ENCODE results near the gene RAP2A. TPM values are rescaled to one million over a fixed set of nuclear protein-coding genes. Genes with fewer than 3 reads are reported as not detected.

RAP2A gene
- total RNA-seq, 1 experiment from 2014 or later = 33.4 TPM

GRCh38 chr13:97386801-97387484 lies 47.0 kb upstream of the RAP2A start:
- H3K9me3 Mint-ChIP-seq (ENCODE audit: unreplicated experiment) = no peaks in the 10 kb centered on the region
- DNase-seq (ENCODE audit: unreplicated experiment) = no peak
- POLR2A ChIA-PET = interaction anchor here (0.8 to 2.0 kb wide), 5 partner anchors 10 to 51 kb away, joined by 3 to 8 read pairs (median 4); partner anchors contain the start of gene RAP2A
- CTCF ChIA-PET = interaction anchor here (0.9 to 3.1 kb wide), 5 partner anchors 10 to 174 kb away, joined by 3 to 12 read pairs (median 4); no protein-coding TSS in a partner anchor
- no peak for TF ChIP-seq CTCF (IDR thresholded peaks at IDR 0.05; ENCODE audit: unreplicated experiment)
- no peak overlapping the region for H3K4me3 Mint-ChIP-seq (ENCODE audit: unreplicated experiment)
- H3K27me3 Mint-ChIP-seq (ENCODE audit: insufficient read depth, unreplicated experiment) = no peaks in the 10 kb centered on the region
- H3K4me1 Mint-ChIP-seq (ENCODE audit: insufficient read depth, unreplicated experiment) = peaks cover 8% of the 10 kb centered on the region
- H3K27ac Mint-ChIP-seq (ENCODE audit: low read depth, unreplicated experiment) = no peak overlapping the region
- intact Hi-C loops (cut with micrococcal nuclease) = no loop called here
- H3K36me3 Mint-ChIP-seq (ENCODE audit: insufficient read depth, unreplicated experiment) = peaks cover 33% of the 10 kb centered on the region
- BruUV-seq (replicated peaks) = no TSS peak

GRCh38 chr13:97387485-97387839 lies 46.5 kb upstream of the RAP2A start:
- ChIA-PET CTCF (interaction anchor here (0.6 to 3.1 kb wide), 6 partner anchors 10 to 191 kb away, joined by 3 to 12 read pairs (median 4); no protein-coding TSS in a partner anchor), POLR2A (interaction anchor here (0.8 to 2.0 kb wide), 4 partner anchors 9 to 50 kb away, joined by 4 to 8 read pairs (median 5); partner anchors contain the start of gene RAP2A)

GRCh38 chr13:97387890-97388289 lies 46.1 kb upstream of the RAP2A start:
- CTCF ChIA-PET = interaction anchor here (0.6 to 3.1 kb wide), 8 partner anchors 10 to 361 kb away, joined by 3 to 12 read pairs (median 4); no protein-coding TSS in a partner anchor
- peaks cover 24% of the 10 kb centered on the region for H3K36me3 Mint-ChIP-seq (ENCODE audit: insufficient read depth, unreplicated experiment)
- H3K27ac Mint-ChIP-seq (ENCODE audit: low read depth, unreplicated experiment) = no peak overlapping the region
- no peak for DNase-seq (ENCODE audit: unreplicated experiment)
- H3K9me3 Mint-ChIP-seq (ENCODE audit: unreplicated experiment) = no peaks in the 10 kb centered on the region
- H3K4me3 Mint-ChIP-seq (ENCODE audit: unreplicated experiment) = no peak overlapping the region
- no TSS peak for BruUV-seq (replicated peaks)
- no peak for TF ChIP-seq CTCF (IDR thresholded peaks at IDR 0.05; ENCODE audit: unreplicated experiment)
- H3K27me3 Mint-ChIP-seq (ENCODE audit: insufficient read depth, unreplicated experiment) = no peaks in the 10 kb centered on the region
- H3K4me1 Mint-ChIP-seq (ENCODE audit: insufficient read depth, unreplicated experiment) = peaks cover 8% of the 10 kb centered on the region
- POLR2A ChIA-PET = interaction anchor here (1.0 to 2.0 kb wide), 3 partner anchors 9 to 50 kb away, joined by 4 to 8 read pairs (median 6); no protein-coding TSS in a partner anchor
- intact Hi-C loops (cut with micrococcal nuclease) = no loop called here

More at GRCh38 chr13:97387485-97387839, 46.5 kb upstream of the RAP2A start:
- TF ChIP-seq CTCF (IDR thresholded peaks at IDR 0.05; ENCODE audit: unreplicated experiment) = no peak
- H3K36me3 Mint-ChIP-seq (ENCODE audit: insufficient read depth, unreplicated experiment) = peaks cover 28% of the 10 kb centered on the region
- BruUV-seq (replicated peaks) = no TSS peak
- peaks cover 8% of the 10 kb centered on the region for H3K4me1 Mint-ChIP-seq (ENCODE audit: insufficient read depth, unreplicated experiment)
- intact Hi-C loops (cut with micrococcal nuclease) = no loop called here
- H3K9me3 Mint-ChIP-seq (ENCODE audit: unreplicated experiment) = no peaks in the 10 kb centered on the region
- DNase-seq (ENCODE audit: unreplicated experiment) = no peak
- no peaks in the 10 kb centered on the region for H3K27me3 Mint-ChIP-seq (ENCODE audit: insufficient read depth, unreplicated experiment)
- H3K4me3 Mint-ChIP-seq (ENCODE audit: unreplicated experiment) = no peak overlapping the region
- H3K27ac Mint-ChIP-seq (ENCODE audit: low read depth, unreplicated experiment) = no peak overlapping the region

- CTCF ChIA-PET = interaction anchor here (0.6 to 1.0 kb wide), 5 partner anchors 10 to 370 kb away, joined by 3 to 5 read pairs (median 3); no protein-coding TSS in a partner anchor
- no peak overlapping the region for H3K4me3 Mint-ChIP-seq (ENCODE audit: unreplicated experiment)
- no peak for TF ChIP-seq CTCF (IDR thresholded peaks at IDR 0.05; ENCODE audit: unreplicated experiment)
- H3K36me3 Mint-ChIP-seq (ENCODE audit: insufficient read depth, unreplicated experiment) = peaks cover 19% of the 10 kb centered on the region
- no TSS peak for BruUV-seq (replicated peaks)
- intact Hi-C loops (cut with micrococcal nuclease) = no loop called here
- no peaks in the 10 kb centered on the region for H3K9me3 Mint-ChIP-seq (ENCODE audit: unreplicated experiment)
- H3K4me1 Mint-ChIP-seq (ENCODE audit: insufficient read depth, unreplicated experiment) = peaks cover 8% of the 10 kb centered on the region
- H3K27me3 Mint-ChIP-seq (ENCODE audit: insufficient read depth, unreplicated experiment) = no peaks in the 10 kb centered on the region
- no peak overlapping the region for H3K27ac Mint-ChIP-seq (ENCODE audit: low read depth, unreplicated experiment)
- no peak for DNase-seq (ENCODE audit: unreplicated experiment)
- POLR2A ChIA-PET = interaction anchor here (0.9 to 1.3 kb wide), 4 partner anchors 9 to 49 kb away, joined by 3 to 5 read pairs (median 4); no protein-coding TSS in a partner anchor
These were observed 45.6 kb upstream of the RAP2A start for GRCh38 chr13:97388373-97388772.
